Raji (cell line): ENCODE results near the gene SMAP2.
A peak's percentile ranks its signal among the peaks of the same experiment; 100 is the strongest.

ENCODE experiments used
- POLR2A ChIP-seq: IDR thresholded peaks from 2 replicates; pipeline ENCODE4 v1.6.1; 2011; ENCODE audit warnings: low read depth, low read length, control low read depth; ENCODE audit not compliant: insufficient read depth

Gene SMAP2

GRCh38 chr1:40425198-40425597 lies 51.7 kb downstream of the SMAP2 start:
- TF ChIP-seq POLR2A: no peak

DNA sequence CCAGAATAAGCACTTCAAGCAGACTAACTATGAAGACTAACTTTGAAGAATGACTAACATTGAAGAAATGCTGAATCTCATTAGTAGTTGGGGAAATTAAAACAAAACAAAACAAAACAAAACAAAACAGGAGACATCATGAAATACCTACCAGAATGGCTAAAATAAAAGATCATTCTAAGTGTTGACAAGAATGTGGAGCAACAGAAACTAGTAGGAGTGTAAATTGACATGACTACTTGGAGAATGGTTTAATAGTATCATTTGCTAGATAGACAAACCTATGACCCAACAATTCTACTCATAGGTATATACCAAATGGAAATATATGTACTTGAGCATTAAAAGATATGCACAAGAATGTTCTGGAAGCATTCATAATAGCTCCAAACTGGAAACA lies 57.9 kb downstream of the SMAP2 start:
- no peak for TF ChIP-seq POLR2A

- TF ChIP-seq POLR2A: no peak
These were observed 59.3 kb downstream of the SMAP2 start for GRCh38 chr1:40432644-40433390.

GRCh38 chr1:40435471-40435870 lies 61.9 kb downstream of the SMAP2 start:
- TF ChIP-seq POLR2A: no peak

- TF ChIP-seq POLR2A: no peak
These were observed 62.3 kb downstream of the SMAP2 start for GRCh38 chr1:40435876-40436275.

- TF ChIP-seq POLR2A: no peak
These were observed 65.0 kb downstream of the SMAP2 start for GRCh38 chr1:40438391-40439015.

DNA sequence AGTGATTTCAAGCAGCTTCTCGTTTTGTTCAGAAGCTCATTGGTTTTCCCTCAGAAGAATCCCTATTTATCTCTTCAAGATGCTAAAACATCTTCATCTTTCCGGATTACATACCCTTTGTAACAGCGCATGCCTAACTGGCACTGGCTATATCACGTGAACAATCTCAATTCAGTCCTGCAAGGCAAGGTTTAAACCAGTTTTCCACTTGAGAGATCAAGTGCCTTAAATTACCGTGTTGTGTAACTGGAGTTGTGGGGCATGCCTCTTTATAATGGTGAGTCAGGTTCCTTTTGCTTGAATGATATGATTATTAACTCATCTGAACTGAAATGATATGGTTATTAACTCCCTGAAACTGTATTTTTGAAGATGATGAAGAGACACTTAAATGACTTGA lies 65.7 kb downstream of the SMAP2 start:
- no peak for TF ChIP-seq POLR2A

DNA sequence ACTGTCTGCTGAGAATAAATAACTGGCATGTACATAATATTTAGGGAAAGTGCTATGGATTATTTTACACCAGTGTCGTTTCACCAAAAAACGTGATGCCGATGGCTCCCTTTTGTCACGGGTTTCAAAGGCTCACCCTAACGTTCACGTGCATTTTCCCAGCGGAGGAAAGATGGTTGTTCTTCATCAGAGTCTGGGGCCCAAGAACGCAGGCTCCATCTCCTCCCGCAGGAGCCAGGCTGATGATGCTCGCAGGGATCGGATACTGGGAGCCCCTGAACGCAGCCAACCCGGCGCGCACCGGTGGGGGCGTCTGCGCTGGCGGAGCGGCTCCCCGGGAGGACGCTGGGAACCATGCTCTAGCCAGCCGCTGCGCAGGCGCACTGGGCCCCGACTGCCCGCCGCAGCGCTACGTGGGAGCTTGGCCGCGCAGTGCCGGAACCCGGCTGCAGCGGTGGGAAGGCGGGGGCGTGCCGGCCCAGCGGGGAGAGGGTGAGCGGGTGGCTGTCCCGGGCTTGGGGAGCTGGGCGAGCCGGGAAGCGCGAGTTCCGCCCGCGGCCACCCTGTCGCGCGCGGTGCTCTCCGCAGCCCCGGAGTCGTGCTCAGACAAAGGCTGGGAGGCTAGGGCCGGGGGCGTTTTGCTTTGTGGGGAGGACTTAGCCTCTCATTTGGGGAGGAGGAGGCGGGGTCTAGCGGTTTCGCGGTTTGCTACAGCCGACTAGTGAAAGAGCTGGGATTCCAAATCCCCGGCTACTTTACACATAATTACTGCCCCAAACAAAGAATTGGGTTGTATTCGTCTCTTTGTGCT lies 76.4 kb downstream of the SMAP2 start, which contains the start of gene ZFP69B:
Gene ZFP69B, plus strand, starts transcription at position 793 of the 811 bp plus-strand sequence. CDS start 486 bp downstream, outside the sequence.
- TF ChIP-seq POLR2A: peak; percentile 85

DNA sequence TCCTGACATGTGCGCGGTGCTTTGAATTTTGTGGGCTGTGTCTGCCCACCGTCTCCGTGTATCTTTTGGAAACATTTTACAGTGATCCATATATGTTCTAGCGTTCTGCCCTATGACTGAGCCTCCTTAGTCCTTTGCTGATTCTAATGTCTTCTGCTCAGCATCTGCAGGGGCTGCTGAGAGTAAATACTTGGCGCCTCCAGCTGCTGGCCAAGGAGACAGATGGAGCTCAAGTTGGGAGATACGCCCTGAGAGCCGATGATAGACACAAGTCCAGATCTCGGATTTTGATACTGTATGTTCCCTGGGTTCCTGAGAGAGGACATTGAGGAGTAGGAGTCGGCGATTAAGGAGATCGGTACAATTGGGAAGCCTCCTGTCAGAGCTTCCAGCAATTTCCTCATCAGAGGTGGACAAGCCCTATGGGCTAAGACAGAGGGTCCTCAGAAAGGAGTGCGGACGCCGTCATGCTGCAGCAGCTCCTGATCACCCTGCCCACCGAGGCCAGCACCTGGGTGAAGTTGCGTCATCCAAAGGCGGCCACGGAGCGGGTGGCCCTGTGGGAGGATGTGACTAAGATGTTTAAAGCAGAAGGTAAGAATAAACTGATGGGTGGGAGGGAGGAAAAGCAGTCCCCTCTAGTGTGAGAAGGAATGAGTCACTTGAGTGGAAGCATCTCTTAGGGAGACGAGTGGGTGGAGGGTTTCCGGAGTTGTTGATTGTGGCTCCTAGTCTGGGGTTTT lies 77.1 kb downstream of the SMAP2 start:
- TF ChIP-seq POLR2A: no peak

DNA sequence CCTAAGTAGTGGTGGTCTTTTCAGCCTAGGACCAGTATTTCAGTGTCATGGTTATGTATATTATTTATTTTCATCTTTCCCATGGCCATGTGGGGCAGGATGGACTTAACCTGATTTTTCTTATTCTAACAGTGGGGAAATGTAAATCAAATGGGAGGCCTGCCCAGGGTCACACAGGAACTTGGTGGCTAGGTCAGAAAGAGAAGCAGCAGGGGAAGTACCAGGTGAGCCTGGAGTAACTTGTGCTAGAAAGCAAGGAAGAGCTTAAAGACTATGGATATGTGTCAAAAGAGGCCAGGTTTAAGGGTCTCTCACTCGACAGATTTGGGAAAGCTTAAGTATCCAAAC lies 77.7 kb downstream of the SMAP2 start:
- TF ChIP-seq POLR2A: no peak

GRCh38 chr1:40454873-40455272 lies 81.3 kb downstream of the SMAP2 start:
- no peak for TF ChIP-seq POLR2A

DNA sequence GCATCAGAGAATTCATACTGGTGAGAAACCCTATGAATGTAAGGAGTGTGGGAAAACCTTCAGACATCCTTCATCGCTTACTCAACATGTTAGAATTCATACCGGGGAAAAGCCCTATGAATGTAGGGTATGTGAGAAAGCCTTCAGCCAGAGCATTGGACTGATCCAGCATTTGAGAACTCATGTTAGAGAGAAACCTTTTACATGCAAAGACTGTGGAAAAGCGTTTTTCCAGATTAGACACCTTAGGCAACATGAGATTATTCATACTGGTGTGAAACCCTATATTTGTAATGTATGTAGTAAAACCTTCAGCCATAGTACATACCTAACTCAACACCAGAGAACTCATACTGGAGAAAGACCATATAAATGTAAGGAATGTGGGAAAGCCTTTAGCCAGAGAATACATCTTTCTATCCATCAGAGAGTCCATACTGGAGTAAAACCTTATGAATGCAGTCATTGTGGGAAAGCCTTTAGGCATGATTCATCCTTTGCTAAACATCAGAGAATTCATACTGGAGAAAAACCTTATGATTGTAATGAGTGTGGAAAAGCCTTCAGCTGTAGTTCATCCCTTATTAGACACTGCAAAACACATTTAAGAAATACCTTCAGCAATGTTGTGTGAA lies 89.5 kb downstream of the SMAP2 start:
- no peak for TF ChIP-seq POLR2A

- TF ChIP-seq POLR2A: no peak
These were observed 95.8 kb downstream of the SMAP2 start for GRCh38 chr1:40469327-40469726.
